GM13977 (cell line): ENCODE data around the gene ZNF442.
"Not testable (repeated sequence)": the region's sequence is repeated elsewhere in the genome, so short reads cannot be mapped to it uniquely, and the experiment has no call there.

ENCODE experiments used
- DNase-seq: peaks from one replicate; pipeline ENCODE4 v3.0.0; 2012; ENCODE audit warnings: low spot score
- in situ Hi-C: fragments of 300-500 bp; cut with MboI; formaldehyde crosslinking; loops from one replicate; pipeline ENCODE4 v1.12.0; 2022; ENCODE audit warnings: low sequenced_read_pairs, low pct_unique_long_range_greater_than_20kb, mixed read lengths, inconsistent platforms; ENCODE audit not compliant: unreplicated experiment
- TF ChIP-seq, protein P1 (sequence below): IDR thresholded peaks from 2 replicates; pipeline ENCODE4 v1.5.1; 2012; ENCODE audit warnings: mild to moderate bottlenecking, control low read depth; ENCODE audit not compliant: insufficient read depth; ENCODE audit errors: extremely low read depth, missing control alignments

Gene ZNF442

GRCh38 chr19:12365236-12366162 lies at the start of gene ZNF442:
Gene ZNF442 (minus strand): TSS chr19:12365683. CDS start chr19:12363631, 2,052 bp downstream.
- in situ Hi-C loops, result no loop called here
- TF ChIP-seq, protein P1, sequence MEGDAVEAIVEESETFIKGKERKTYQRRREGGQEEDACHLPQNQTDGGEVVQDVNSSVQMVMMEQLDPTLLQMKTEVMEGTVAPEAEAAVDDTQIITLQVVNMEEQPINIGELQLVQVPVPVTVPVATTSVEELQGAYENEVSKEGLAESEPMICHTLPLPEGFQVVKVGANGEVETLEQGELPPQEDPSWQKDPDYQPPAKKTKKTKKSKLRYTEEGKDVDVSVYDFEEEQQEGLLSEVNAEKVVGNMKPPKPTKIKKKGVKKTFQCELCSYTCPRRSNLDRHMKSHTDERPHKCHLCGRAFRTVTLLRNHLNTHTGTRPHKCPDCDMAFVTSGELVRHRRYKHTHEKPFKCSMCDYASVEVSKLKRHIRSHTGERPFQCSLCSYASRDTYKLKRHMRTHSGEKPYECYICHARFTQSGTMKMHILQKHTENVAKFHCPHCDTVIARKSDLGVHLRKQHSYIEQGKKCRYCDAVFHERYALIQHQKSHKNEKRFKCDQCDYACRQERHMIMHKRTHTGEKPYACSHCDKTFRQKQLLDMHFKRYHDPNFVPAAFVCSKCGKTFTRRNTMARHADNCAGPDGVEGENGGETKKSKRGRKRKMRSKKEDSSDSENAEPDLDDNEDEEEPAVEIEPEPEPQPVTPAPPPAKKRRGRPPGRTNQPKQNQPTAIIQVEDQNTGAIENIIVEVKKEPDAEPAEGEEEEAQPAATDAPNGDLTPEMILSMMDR, result peak; percentile 48
- DNase-seq, result peak; percentile 97

DNA sequence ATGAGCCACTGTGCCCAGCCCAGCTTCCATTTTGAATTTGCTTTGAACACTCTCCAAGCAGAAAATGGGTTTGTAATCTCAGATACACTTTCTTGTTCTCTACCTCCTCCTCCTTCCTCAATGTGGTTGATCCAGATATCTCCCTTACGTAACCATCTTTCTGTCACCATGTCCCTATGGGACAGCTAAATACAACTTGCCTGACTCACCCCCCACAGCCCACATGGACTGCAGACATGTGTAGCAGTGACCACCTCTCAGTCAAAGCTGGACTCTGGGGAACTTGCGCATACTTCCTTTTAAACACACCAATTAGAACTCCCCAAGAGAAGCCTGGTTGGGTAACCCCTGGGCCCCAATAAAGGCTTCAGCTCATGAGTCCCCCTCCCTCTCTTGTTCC lies 46.4 kb upstream of the ZNF442 start:
- TF ChIP-seq, protein P1, result no peak
- in situ Hi-C loops, result no loop called here
- DNase-seq, result no peak

GRCh38 chr19:12400633-12401502 lies 35.4 kb upstream of the ZNF442 start, which contains the start of gene ZNF799:
Gene ZNF799 (minus strand): TSS chr19:12401271. CDS start chr19:12401070, 201 bp downstream.
- TF ChIP-seq, protein P1, result no peak
- in situ Hi-C loops, result no loop called here
- DNase-seq, result peak; percentile 87

DNA sequence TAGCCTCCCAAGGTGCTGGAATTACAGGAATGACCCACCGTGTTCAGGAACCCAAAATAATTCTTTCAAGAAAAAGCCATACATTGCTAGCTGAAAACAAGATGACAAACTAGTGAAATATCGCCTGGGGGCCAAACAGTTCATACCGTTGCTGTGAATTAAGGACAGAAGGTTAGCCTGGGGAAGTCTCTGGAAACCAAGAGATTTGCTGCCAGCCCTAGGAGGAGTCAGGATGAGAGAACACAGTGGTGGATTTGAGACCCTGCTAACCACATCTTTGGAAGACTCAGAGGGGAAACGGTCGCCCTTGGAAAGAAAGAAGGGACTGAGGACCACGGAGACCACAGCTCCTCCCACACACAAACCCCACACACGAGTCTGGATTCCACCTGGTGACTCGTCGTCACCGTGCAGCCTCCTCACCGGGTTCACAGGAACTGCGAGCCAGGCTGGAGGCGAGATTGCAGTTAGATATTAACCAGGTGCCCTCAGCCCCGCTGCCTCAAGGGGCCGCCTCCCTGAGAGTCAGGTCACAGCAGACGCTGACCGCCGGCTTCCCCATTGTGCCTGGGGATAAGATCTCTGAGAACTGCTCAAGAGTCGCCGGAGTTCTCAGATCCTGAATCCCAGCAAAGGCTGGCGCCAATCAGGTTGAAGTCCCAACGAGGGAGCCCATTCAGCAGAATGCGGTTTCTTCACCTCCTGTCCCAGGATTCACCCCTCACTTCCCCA lies 34.6 kb upstream of the ZNF442 start:
- in situ Hi-C loops, DNase-seq: not testable (repeated sequence)

- in situ Hi-C loops, DNase-seq: not testable (repeated sequence)
Measured at GRCh38 chr19:12391148-12391547, 25.7 kb upstream of the ZNF442 start.

DNA sequence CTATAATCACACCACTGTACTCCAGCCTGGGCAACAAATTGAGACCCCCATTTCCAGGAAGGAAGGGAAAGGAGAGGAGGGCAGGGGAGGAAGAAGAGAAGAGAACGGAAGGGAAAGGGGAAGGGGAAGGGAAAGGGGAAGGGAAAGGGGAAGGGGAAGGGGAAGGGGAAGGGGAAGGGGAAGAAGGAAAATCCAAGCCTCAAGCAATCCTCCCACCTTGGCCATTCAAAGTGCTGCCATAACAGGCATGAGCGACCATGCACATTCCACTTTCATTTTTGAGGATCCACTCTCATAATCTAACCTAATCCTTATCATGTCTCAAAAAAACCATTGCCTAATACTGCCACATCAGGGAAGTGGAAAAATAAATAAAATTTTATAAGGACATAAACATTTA lies 20.9 kb upstream of the ZNF442 start:
- in situ Hi-C loops, DNase-seq: not testable (repeated sequence)

- in situ Hi-C loops, result no loop called here
- no peak for DNase-seq
- TF ChIP-seq, protein P1, result no peak
Measured at GRCh38 chr19:12380444-12380737, 14.9 kb upstream of the ZNF442 start.
